Neural cell (in vitro differentiated cells): Measurements from ENCODE around the gene A1BG.

Experiments used
- CTCF ChIP-seq: fragments of 450-650 bp; IDR thresholded peaks from 2 replicates; pipeline ENCODE4 v1.5.1; 2014; ENCODE audit warnings: antibody characterized with exemption, mild to moderate bottlenecking, moderate library complexity; ENCODE audit not compliant: poor library complexity, severe bottlenecking
- EZH2 ChIP-seq: fragments of 200-600, 300-800 bp; shearing (Covaris generic), sonication (generic); IDR thresholded peaks from 2 replicates; pipeline ENCODE4 v1.6.1; 2014; ENCODE audit warnings: antibody characterized with exemption, low read length, borderline replicate concordance, mild to moderate bottlenecking; ENCODE audit not compliant: insufficient read depth, poor library complexity, severe bottlenecking
- MXI1 ChIP-seq: fragments of 450-650 bp; conservative IDR thresholded peaks from 2 replicates; pipeline ENCODE4 v1.6.1; 2014; ENCODE audit warnings: antibody characterized with exemption, mild to moderate bottlenecking; ENCODE audit not compliant: poor library complexity, severe bottlenecking
- POLR2AphosphoS5 ChIP-seq: IDR thresholded peaks from 2 replicates; pipeline ENCODE4 v1.6.1; 2012
- RAD21 ChIP-seq: fragments of 450-650 bp; conservative IDR thresholded peaks from 2 replicates; pipeline ENCODE4 v1.6.1; 2014; ENCODE audit warnings: antibody characterized with exemption, mild to moderate bottlenecking, moderate library complexity
- REST ChIP-seq: IDR thresholded peaks from 2 replicates; pipeline ENCODE4 v1.6.1; 2012; ENCODE audit warnings: borderline replicate concordance
- SMC3 ChIP-seq: fragments of 450-650 bp; conservative IDR thresholded peaks from 2 replicates; pipeline ENCODE4 v1.6.1; 2014; ENCODE audit warnings: antibody characterized with exemption, mild to moderate bottlenecking, moderate library complexity; ENCODE audit not compliant: poor library complexity

GRCh38 chr19:58385891-58386575 lies 32.7 kb upstream of the A1BG start:
- TF ChIP-seq CTCF: no peak
- TF ChIP-seq REST: no peak
- TF ChIP-seq POLR2AphosphoS5: no peak
- TF ChIP-seq SMC3: no peak
- TF ChIP-seq RAD21: no peak
- TF ChIP-seq MXI1: no peak
- TF ChIP-seq EZH2: no peak
